ENCODE measurements around the gene CLDN7.

Gene CLDN7

DNA sequence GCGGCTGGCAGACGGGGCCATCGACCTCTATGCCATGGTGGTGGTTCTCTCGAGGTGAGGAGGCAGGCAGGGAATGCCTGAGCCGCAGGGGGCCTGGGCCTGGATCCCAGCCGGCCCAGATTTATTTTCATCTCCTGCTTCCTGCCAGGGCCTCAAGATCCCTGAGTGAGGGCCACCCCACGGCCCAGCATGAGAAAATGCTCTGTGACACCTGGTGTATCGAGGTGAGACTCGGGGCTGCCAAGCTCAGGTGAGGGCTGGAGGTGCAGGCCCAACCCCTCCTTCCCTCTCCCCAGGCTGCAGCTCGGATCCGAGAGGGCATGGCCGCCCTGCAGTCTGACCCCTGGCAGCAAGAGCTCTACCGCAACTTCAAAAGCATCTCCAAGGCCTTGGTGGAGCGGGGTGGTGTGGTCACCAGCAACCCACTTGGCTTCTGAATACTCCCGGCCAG, 37.6 kb downstream of the CLDN7 start:
- no peak for DNase-seq (ENCODE audit: low read depth, low spot score)
- TF ChIP-seq POLR2AphosphoS5 (IDR thresholded peaks at IDR 0.05; ENCODE audit: borderline replicate concordance, low read depth, low read length) (no peak), EZH2 (IDR thresholded peaks at IDR 0.05) (no peak), FOXP2 (optimal IDR thresholded peaks at IDR 0.05; ENCODE audit: control extremely low read depth, extremely low read length, insufficient read depth) (no peak)
- no peak overlapping the region for H3K9ac ChIP-seq (ENCODE audit: insufficient read length)
- H3K36me3 ChIP-seq (ENCODE audit: insufficient read depth, low read length), result peaks cover 86% of the 10 kb centered on the region
- no peaks in the 10 kb centered on the region for H3K9me3 ChIP-seq (ENCODE audit: low read depth, low read length)
- no peak overlapping the region; the same call in 1 of the 2 replicates for H3K27ac ChIP-seq
- H3K4me3 ChIP-seq, result no peak overlapping the region

DNA sequence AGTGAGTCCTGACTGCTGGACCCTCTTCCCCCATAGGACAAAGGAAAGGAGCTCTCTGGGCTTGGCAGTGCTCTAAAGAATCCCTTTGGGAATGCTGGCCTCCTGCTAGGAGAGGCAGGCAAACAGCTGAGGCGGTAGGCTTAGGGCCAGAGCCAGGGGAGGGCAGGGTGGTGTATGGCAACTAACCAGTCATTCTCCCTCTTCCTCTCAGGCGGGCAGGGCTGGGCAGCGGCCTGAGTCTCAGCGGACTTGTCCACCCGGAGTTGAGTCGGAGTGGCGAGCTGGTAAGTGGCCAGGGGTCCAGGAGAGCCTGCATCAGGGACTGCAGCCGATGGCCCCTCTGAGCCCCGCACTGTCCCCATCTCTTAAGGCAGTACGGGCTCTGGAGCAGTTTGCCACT, 38.2 kb downstream of the CLDN7 start:
- Histone ChIP-seq H3K9me3 (ENCODE audit: low read depth, low read length) (no peaks in the 10 kb centered on the region), H3K36me3 (ENCODE audit: insufficient read depth, low read length) (peaks cover 80% of the 10 kb centered on the region), H3K4me3 (no peak overlapping the region), H3K9ac (ENCODE audit: insufficient read length) (no peak overlapping the region), H3K27ac (no peak overlapping the region)
- DNase-seq (ENCODE audit: low read depth, low spot score), result no peak
- no peak for TF ChIP-seq EZH2 (IDR thresholded peaks at IDR 0.05)
- TF ChIP-seq FOXP2 (optimal IDR thresholded peaks at IDR 0.05; ENCODE audit: control extremely low read depth, extremely low read length, insufficient read depth), result no peak
- no peak for TF ChIP-seq POLR2AphosphoS5 (IDR thresholded peaks at IDR 0.05; ENCODE audit: borderline replicate concordance, low read depth, low read length)

DNA sequence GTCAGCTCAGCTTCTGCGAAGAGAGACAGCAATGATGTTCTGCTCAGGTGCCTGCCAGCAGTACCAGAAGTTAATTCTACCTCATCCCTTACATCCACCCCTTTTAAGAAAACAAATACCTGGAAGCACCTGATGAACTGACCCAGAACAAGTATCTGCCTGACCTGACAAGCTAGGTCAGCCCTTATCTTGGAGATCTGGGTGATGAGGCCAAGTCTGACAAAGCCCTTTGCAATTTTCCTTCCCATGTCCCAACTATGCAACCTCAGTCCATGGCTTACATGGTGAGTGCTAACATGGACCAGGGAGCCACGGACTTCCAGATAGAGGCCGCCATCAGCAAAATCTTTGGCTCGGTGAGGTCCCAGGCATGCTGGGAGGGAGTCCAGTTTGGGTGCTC, 38.9 kb downstream of the CLDN7 start:
- no peak overlapping the region for H3K4me3 ChIP-seq
- peaks cover 73% of the 10 kb centered on the region for H3K36me3 ChIP-seq (ENCODE audit: insufficient read depth, low read length)
- TF ChIP-seq FOXP2 (optimal IDR thresholded peaks at IDR 0.05; ENCODE audit: control extremely low read depth, extremely low read length, insufficient read depth) (no peak), EZH2 (IDR thresholded peaks at IDR 0.05) (no peak), POLR2AphosphoS5 (IDR thresholded peaks at IDR 0.05; ENCODE audit: borderline replicate concordance, low read depth, low read length) (no peak)
- no peak for DNase-seq (ENCODE audit: low read depth, low spot score)
- no peak overlapping the region for H3K9ac ChIP-seq (ENCODE audit: insufficient read length)
- H3K9me3 ChIP-seq (ENCODE audit: low read depth, low read length), result no peaks in the 10 kb centered on the region
- H3K27ac ChIP-seq, result no peak overlapping the region

- H3K4me3 ChIP-seq, result no peak overlapping the region
- H3K36me3 ChIP-seq (ENCODE audit: insufficient read depth, low read length), result peaks cover 69% of the 10 kb centered on the region
- 0 out of 2 replicates have a peak overlapping the region, but pooled peaks have one; percentile 19 for H3K27ac ChIP-seq
- H3K9ac ChIP-seq (ENCODE audit: insufficient read length), result no peak overlapping the region
- no peaks in the 10 kb centered on the region for H3K9me3 ChIP-seq (ENCODE audit: low read depth, low read length)
- TF ChIP-seq EZH2 (IDR thresholded peaks at IDR 0.05), result no peak
- no peak for TF ChIP-seq FOXP2 (optimal IDR thresholded peaks at IDR 0.05; ENCODE audit: control extremely low read depth, extremely low read length, insufficient read depth)
- no peak for DNase-seq (ENCODE audit: low read depth, low spot score)
Measured at GRCh38 chr17:7222972-7223292, 39.3 kb downstream of the CLDN7 start.

GRCh38 chr17:7222093-7222971, 39.9 kb downstream of the CLDN7 start:
- peak overlapping the region; percentile 42; the same call in 1 of the 2 replicates for H3K27ac ChIP-seq
- H3K9me3 ChIP-seq (ENCODE audit: low read depth, low read length), result no peaks in the 10 kb centered on the region
- no peak overlapping the region for H3K4me3 ChIP-seq
- DNase-seq (ENCODE audit: low read depth, low spot score), result no peak
- H3K9ac ChIP-seq (ENCODE audit: insufficient read length), result no peak overlapping the region
- TF ChIP-seq EZH2 (IDR thresholded peaks at IDR 0.05), result no peak
- no peak for TF ChIP-seq POLR2AphosphoS5 (IDR thresholded peaks at IDR 0.05; ENCODE audit: borderline replicate concordance, low read depth, low read length)
- no peak for TF ChIP-seq FOXP2 (optimal IDR thresholded peaks at IDR 0.05; ENCODE audit: control extremely low read depth, extremely low read length, insufficient read depth)
- H3K36me3 ChIP-seq (ENCODE audit: insufficient read depth, low read length), result peaks cover 63% of the 10 kb centered on the region

DNA sequence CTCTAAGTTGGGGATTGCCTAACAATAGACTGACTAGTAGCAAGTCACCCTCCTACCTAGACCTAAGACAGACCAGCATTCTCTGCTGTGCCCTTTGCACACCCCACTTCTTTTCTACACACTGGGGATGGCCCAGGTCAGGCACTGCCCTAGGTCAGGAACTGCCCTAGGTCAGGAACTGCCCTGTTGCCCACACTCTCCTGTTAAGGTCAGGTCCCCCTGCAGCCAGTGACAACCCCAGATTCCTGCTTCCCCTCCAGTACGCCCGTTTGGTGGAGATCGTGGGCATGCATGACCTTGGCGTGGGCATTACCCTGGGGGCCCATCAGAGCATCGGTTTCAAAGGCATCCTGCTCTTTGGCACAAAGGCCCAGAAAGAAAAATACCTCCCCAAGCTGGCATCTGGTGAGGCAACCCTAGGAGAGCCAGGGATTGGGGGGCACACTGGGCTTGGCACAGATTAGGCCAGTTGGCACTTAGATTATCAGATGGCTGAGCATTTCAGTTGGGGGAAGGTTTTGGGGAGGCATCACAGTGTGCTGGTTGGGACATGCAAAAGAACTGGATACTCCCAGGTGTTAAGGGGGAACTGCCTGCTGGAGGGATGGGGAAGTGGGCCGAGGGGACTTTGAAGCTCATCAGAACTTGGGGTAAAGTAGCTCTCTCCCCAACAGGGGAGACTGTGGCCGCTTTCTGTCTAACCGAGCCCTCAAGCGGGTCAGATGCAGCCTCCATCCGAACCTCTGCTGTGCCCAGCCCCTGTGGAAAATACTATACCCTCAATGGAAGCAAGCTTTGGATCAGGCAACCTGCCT, 40.8 kb downstream of the CLDN7 start:
- TF ChIP-seq EZH2 (IDR thresholded peaks at IDR 0.05), result no peak
- 0 out of 2 replicates have a peak, but pooled peaks have one; percentile 7 for TF ChIP-seq POLR2AphosphoS5 (IDR thresholded peaks at IDR 0.05; ENCODE audit: borderline replicate concordance, low read depth, low read length)
- no peak for TF ChIP-seq FOXP2 (optimal IDR thresholded peaks at IDR 0.05; ENCODE audit: control extremely low read depth, extremely low read length, insufficient read depth)
- H3K9ac ChIP-seq (ENCODE audit: insufficient read length), result no peak overlapping the region
- DNase-seq (ENCODE audit: low read depth, low spot score), result no peak
- peak overlapping the region; percentile 90 for H3K4me3 ChIP-seq
- H3K27ac ChIP-seq, result peak overlapping the region; percentile 42; the same call in 1 of the 2 replicates
- peaks cover 54% of the 10 kb centered on the region for H3K36me3 ChIP-seq (ENCODE audit: insufficient read depth, low read length)
- H3K9me3 ChIP-seq (ENCODE audit: low read depth, low read length), result no peaks in the 10 kb centered on the region

DNA sequence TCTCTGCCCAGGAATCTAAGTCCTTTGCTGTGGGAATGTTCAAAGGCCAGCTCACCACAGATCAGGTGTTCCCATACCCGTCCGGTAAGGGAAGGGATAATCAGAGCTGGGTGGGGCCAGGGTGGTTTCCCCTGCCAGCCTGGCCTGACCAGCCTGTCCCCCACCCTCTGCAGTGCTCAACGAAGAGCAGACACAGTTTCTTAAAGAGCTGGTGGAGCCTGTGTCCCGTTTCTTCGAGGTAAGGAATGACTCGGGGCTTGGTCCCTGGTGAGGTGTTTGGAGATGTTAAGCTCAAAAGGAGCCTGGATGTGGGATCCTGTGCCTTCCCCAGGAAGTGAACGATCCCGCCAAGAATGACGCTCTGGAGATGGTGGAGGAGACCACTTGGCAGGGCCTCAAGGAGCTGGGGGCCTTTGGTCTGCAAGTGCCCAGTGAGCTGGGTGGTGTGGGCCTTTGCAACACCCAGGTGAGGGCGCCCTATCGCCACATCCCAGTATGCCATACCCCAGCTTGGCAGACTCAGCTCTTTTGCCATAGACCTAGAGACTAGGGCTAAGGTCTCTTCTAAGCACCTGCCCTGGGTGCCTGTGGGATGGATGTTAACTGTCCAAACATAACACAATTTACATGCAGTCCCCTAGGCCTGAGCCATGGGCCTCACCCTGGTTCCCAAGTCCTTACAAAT, 41.5 kb downstream of the CLDN7 start:
- no peak for DNase-seq (ENCODE audit: low read depth, low spot score)
- Histone ChIP-seq H3K36me3 (ENCODE audit: insufficient read depth, low read length) (peaks cover 47% of the 10 kb centered on the region), H3K4me3 (peak overlapping the region; percentile 90), H3K9me3 (ENCODE audit: low read depth, low read length) (no peaks in the 10 kb centered on the region), H3K9ac (ENCODE audit: insufficient read length) (peak overlapping the region; percentile 82), H3K27ac (peak overlapping the region; percentile 98)
- TF ChIP-seq POLR2AphosphoS5 (IDR thresholded peaks at IDR 0.05; ENCODE audit: borderline replicate concordance, low read depth, low read length) (no peak; the same call in 1 of the 2 replicates), EZH2 (IDR thresholded peaks at IDR 0.05) (no peak), FOXP2 (optimal IDR thresholded peaks at IDR 0.05; ENCODE audit: control extremely low read depth, extremely low read length, insufficient read depth) (no peak)
